ENCODE results near the gene CFAP54. TPM values are rescaled to one million over a fixed set of nuclear protein-coding genes. Genes with fewer than 3 reads are reported as not detected.
"Not testable (repeated sequence)": the region's sequence is repeated elsewhere in the genome, so short reads cannot be mapped to it uniquely, and the experiment has no call there.

The CFAP54 gene
- total RNA-seq, 1 donor from 2014 or later: 0.73 TPM

- Mint-ChIP-seq H3K9me3 (ENCODE audit: unreplicated experiment) (peaks cover 4% of the 10 kb centered on the region), H3K27ac (ENCODE audit: unreplicated experiment) (no peak overlapping the region), H3K4me3 (ENCODE audit: unreplicated experiment) (no peak overlapping the region), H3K36me3 (ENCODE audit: unreplicated experiment) (no peaks in the 10 kb centered on the region), H3K4me1 (ENCODE audit: unreplicated experiment) (no peaks in the 10 kb centered on the region), H3K27me3 (ENCODE audit: unreplicated experiment) (no peaks in the 10 kb centered on the region)
- TF ChIP-seq CTCF (IDR thresholded peaks at IDR 0.05): no peak
- DNase-seq (ENCODE audit: extremely low spot score, unreplicated experiment): no peak
Measured at GRCh38 chr12:96456265-96456974, 33.0 kb upstream of the CFAP54 start.

GRCh38 chr12:96457191-96457930 is 32.0 kb upstream of the CFAP54 start:
- Mint-ChIP-seq H3K4me1 (ENCODE audit: unreplicated experiment) (no peaks in the 10 kb centered on the region), H3K27ac (ENCODE audit: unreplicated experiment) (no peak overlapping the region), H3K36me3 (ENCODE audit: unreplicated experiment) (no peaks in the 10 kb centered on the region), H3K4me3 (ENCODE audit: unreplicated experiment) (no peak overlapping the region), H3K27me3 (ENCODE audit: unreplicated experiment) (no peaks in the 10 kb centered on the region), H3K9me3 (ENCODE audit: unreplicated experiment) (peaks cover 2% of the 10 kb centered on the region)
- DNase-seq (ENCODE audit: extremely low spot score, unreplicated experiment): no peak
- no peak for TF ChIP-seq CTCF (IDR thresholded peaks at IDR 0.05)

DNA sequence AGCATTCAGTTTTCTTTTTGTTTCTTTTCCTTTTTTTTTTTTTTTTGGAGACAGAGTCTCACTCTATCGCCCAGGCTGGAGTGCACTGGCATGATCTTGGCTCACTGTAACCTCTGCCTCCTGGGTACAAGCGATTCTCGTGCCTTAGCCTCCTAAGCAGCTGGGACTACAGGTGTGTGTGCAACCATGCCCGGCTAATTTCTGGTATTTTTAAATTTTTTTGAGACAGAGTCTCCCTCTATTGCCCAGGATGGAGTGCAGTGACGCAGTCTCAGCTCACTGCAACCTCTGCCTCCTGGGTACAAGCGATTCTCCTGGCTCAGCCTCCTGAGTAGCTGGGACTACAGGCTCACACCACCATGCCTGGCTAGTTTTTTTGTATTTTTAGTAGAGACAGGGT is 30.1 kb upstream of the CFAP54 start:
- not testable (repeated sequence) for H3K27ac Mint-ChIP-seq (ENCODE audit: unreplicated experiment); H3K4me1 Mint-ChIP-seq (ENCODE audit: unreplicated experiment); H3K4me3 Mint-ChIP-seq (ENCODE audit: unreplicated experiment); H3K9me3 Mint-ChIP-seq (ENCODE audit: unreplicated experiment); H3K36me3 Mint-ChIP-seq (ENCODE audit: unreplicated experiment); H3K27me3 Mint-ChIP-seq (ENCODE audit: unreplicated experiment); DNase-seq (ENCODE audit: extremely low spot score, unreplicated experiment)

GRCh38 chr12:96462571-96463280 is 26.7 kb upstream of the CFAP54 start:
- Mint-ChIP-seq H3K27ac (ENCODE audit: unreplicated experiment) (no peak overlapping the region), H3K9me3 (ENCODE audit: unreplicated experiment) (no peaks in the 10 kb centered on the region), H3K4me3 (ENCODE audit: unreplicated experiment) (no peak overlapping the region), H3K4me1 (ENCODE audit: unreplicated experiment) (no peaks in the 10 kb centered on the region), H3K36me3 (ENCODE audit: unreplicated experiment) (no peaks in the 10 kb centered on the region), H3K27me3 (ENCODE audit: unreplicated experiment) (no peaks in the 10 kb centered on the region)
- no peak for TF ChIP-seq CTCF (IDR thresholded peaks at IDR 0.05)
- no peak for DNase-seq (ENCODE audit: extremely low spot score, unreplicated experiment)

GRCh38 chr12:96465896-96466295 is 23.5 kb upstream of the CFAP54 start:
- H3K27me3 Mint-ChIP-seq (ENCODE audit: unreplicated experiment): no peaks in the 10 kb centered on the region
- H3K27ac Mint-ChIP-seq (ENCODE audit: unreplicated experiment): no peak overlapping the region
- no peak overlapping the region for H3K4me3 Mint-ChIP-seq (ENCODE audit: unreplicated experiment)

More at GRCh38 chr12:96465896-96466295, 23.5 kb upstream of the CFAP54 start:
- Mint-ChIP-seq H3K9me3 (ENCODE audit: unreplicated experiment) (peaks cover 8% of the 10 kb centered on the region), H3K36me3 (ENCODE audit: unreplicated experiment) (peaks cover 5% of the 10 kb centered on the region), H3K4me1 (ENCODE audit: unreplicated experiment) (no peaks in the 10 kb centered on the region)
- DNase-seq (ENCODE audit: extremely low spot score, unreplicated experiment): no peak
- no peak for TF ChIP-seq CTCF (IDR thresholded peaks at IDR 0.05)
